Activated T-cell treated with anti-CD3 and anti-CD28 coated beads, Interleukin-2, amount 50 U/mL, for 24 hours (primary cell): ENCODE data around the gene ANO10.
A peak's percentile ranks its signal among the peaks of the same experiment; 100 is the strongest.

Experiments used
- DNase-seq: peaks from one replicate; pipeline ENCODE4 v3.0.0-alpha.2; 2020
- H3K27ac Mint-ChIP-seq: 2 replicates; pipeline ENCODE4 v1.8.0; 2020; ENCODE audit warnings: mild to moderate bottlenecking, mixed read lengths
- H3K27me3 Mint-ChIP-seq: 2 replicates; pipeline ENCODE4 v1.8.0; 2020; ENCODE audit warnings: mixed read lengths
- H3K36me3 Mint-ChIP-seq: 2 replicates; pipeline ENCODE4 v1.8.0; 2020; ENCODE audit warnings: low read depth, mixed read lengths
- H3K4me1 Mint-ChIP-seq: 2 replicates; pipeline ENCODE4 v1.8.0; 2020; ENCODE audit warnings: low read depth, mixed read lengths
- H3K4me3 Mint-ChIP-seq: 2 replicates; pipeline ENCODE4 v1.8.0; 2020; ENCODE audit warnings: mild to moderate bottlenecking, moderate library complexity, mixed read lengths
- H3K9me3 Mint-ChIP-seq: 2 replicates; pipeline ENCODE4 v1.8.0; 2020; ENCODE audit warnings: mixed read lengths

ANO10 gene

DNA sequence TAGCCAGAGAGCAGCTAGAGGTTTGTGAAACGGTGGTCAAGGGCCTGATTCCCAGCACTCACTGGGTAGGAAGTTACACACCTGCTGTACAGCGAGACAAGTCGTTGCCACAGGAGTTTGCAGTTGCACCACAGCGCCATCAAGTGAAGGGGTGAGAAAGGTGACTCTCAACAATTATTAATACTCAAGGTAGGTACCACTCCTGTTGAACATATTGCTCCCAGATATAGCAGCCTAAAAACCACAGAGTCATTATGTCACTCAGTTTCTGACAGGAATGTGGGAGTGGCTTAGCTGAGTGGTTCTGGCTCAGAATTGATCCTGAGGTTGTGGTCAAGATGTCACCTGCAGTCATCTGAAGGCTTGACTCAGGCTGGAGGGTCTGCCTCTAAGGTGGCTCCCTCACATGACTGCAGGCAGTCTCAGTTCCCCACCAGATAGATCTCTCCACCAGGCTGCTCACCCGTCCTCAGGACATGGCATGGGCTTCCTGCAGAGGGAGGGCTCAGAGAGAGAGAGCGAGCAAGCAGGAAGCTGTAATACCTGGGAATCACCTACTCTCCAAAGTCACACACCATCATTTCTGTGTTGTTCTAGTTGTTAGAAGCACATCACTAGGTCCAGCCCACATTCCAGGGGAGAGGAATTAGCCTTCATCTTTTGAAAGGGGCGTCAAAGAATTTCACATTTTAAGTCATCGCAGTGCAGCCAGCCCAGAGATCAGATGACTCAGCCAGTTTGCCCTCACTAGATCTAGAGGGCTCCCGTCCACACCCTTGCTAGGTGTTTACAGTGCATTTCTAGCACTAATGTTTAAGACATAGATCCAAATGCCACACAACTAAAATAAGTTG lies 17.0 kb upstream of the ANO10 start:
- H3K4me1 Mint-ChIP-seq = peaks cover 8% of the 10 kb centered on the region
- H3K27me3 Mint-ChIP-seq = peaks cover 3% of the 10 kb centered on the region
- no peak overlapping the region for H3K27ac Mint-ChIP-seq
- no peak overlapping the region for H3K4me3 Mint-ChIP-seq
- peak; percentile 44 for DNase-seq
- no peaks in the 10 kb centered on the region for H3K9me3 Mint-ChIP-seq
- no peaks in the 10 kb centered on the region for H3K36me3 Mint-ChIP-seq

DNA sequence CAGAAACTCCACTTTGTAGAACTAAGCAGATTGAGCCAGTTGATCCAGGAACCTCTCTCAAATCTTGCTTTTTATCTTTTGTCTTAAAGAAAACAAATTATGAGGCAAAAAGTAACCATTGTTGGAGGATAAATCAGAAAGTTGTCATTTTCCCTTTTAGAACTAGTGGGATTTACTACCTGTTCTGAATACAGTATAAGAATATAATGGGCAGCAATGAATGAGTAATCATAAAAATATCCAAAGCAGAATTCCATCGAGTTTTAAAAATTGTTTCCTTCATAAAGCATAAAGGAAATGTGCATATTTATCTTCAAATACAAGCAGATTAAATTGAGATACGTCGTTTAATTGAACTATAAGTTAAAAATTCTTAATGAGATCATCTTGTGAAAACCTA lies 15.9 kb upstream of the ANO10 start:
- Mint-ChIP-seq H3K4me3 (no peak overlapping the region), H3K4me1 (peaks cover 8% of the 10 kb centered on the region), H3K36me3 (no peaks in the 10 kb centered on the region), H3K27me3 (peaks cover 3% of the 10 kb centered on the region), H3K27ac (no peak overlapping the region), H3K9me3 (no peaks in the 10 kb centered on the region)
- no peak for DNase-seq

DNA sequence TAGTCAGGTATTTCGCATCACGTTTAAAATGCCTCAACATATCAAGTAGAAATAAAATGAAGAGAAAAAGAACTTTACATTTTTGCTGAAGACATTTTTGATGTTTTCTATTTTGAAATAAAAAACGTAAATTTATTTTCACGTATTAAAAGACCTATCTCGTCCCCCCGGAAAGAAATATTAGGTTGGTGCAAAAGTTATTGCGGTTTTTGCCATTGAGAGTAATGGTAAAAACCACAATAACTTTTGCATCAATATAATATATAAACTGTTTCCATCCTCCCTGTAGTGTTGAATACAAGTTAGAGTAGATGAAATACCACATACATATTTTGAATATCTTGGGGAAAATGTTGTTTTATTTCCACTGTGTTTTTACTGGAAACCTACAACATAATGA lies 11.2 kb upstream of the ANO10 start:
- Mint-ChIP-seq H3K4me1 (peaks cover 17% of the 10 kb centered on the region), H3K27ac (no peak overlapping the region), H3K9me3 (peaks cover 4% of the 10 kb centered on the region), H3K36me3 (no peaks in the 10 kb centered on the region), H3K4me3 (no peak overlapping the region), H3K27me3 (peaks cover 17% of the 10 kb centered on the region)
- DNase-seq = no peak

GRCh38 chr3:43632269-43632733 lies 10.5 kb upstream of the ANO10 start:
- peaks cover 17% of the 10 kb centered on the region for H3K27me3 Mint-ChIP-seq
- no peaks in the 10 kb centered on the region for H3K36me3 Mint-ChIP-seq
- H3K4me3 Mint-ChIP-seq = no peak overlapping the region
- H3K27ac Mint-ChIP-seq = no peak overlapping the region
- H3K9me3 Mint-ChIP-seq = peaks cover 4% of the 10 kb centered on the region
- peaks cover 20% of the 10 kb centered on the region for H3K4me1 Mint-ChIP-seq
- no peak for DNase-seq

DNA sequence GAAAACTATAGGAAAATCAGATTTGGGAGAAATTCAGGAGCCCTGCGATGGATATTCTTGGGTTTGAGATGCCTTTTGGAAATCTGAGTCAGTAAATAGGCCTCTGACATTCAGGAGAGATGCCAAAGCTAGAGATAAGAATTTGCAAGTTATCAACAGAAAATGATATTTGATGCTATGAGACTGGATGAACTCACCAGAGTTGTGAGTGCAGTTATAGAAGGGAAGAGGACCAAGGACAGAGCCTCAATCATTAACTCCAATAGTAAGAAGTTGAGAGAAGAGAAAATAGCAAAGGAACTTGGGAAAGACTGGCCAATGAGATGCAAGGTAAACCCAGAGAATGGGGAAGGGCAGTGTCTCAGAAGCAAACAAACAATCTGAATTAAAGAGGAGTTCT lies 7.9 kb upstream of the ANO10 start:
- no peak overlapping the region for H3K27ac Mint-ChIP-seq
- H3K4me3 Mint-ChIP-seq = no peak overlapping the region
- DNase-seq = no peak
- peaks cover 27% of the 10 kb centered on the region for H3K4me1 Mint-ChIP-seq
- H3K36me3 Mint-ChIP-seq = no peaks in the 10 kb centered on the region
- peaks cover 4% of the 10 kb centered on the region for H3K9me3 Mint-ChIP-seq
- peaks cover 17% of the 10 kb centered on the region for H3K27me3 Mint-ChIP-seq

GRCh38 chr3:43629257-43629656 lies 7.4 kb upstream of the ANO10 start:
- H3K27ac Mint-ChIP-seq = peak overlapping the region; percentile 59
- no peak for DNase-seq

DNA sequence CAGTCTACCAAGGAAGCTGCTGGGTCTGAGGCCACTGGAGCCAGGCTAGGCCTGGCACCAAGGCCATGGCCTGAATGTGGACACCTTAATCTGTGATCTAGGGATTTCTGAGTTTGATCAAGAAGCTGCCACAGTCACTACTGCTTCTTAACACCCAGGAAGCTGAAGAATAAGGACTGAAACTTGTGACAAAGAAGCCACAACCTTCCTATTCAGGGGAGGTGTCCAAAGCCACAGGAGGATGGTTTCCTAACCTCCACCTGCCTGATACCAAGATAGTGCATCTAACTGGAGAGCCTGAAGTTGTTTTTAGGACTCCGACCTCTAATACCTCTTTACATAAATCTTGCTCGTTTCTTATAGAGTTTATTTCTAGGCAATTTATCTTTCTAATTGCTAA lies 5.5 kb upstream of the ANO10 start:
- Mint-ChIP-seq H3K36me3 (no peaks in the 10 kb centered on the region), H3K27me3 (peaks cover 17% of the 10 kb centered on the region), H3K4me3 (no peak overlapping the region), H3K27ac (peak overlapping the region; percentile 15), H3K9me3 (peaks cover 4% of the 10 kb centered on the region), H3K4me1 (peaks cover 34% of the 10 kb centered on the region)
- DNase-seq = no peak

More at GRCh38 chr3:43629257-43629656, 7.4 kb upstream of the ANO10 start:
- no peak overlapping the region for H3K4me3 Mint-ChIP-seq
- no peaks in the 10 kb centered on the region for H3K36me3 Mint-ChIP-seq
- H3K27me3 Mint-ChIP-seq = peaks cover 17% of the 10 kb centered on the region
- peaks cover 27% of the 10 kb centered on the region for H3K4me1 Mint-ChIP-seq
- peaks cover 4% of the 10 kb centered on the region for H3K9me3 Mint-ChIP-seq

DNA sequence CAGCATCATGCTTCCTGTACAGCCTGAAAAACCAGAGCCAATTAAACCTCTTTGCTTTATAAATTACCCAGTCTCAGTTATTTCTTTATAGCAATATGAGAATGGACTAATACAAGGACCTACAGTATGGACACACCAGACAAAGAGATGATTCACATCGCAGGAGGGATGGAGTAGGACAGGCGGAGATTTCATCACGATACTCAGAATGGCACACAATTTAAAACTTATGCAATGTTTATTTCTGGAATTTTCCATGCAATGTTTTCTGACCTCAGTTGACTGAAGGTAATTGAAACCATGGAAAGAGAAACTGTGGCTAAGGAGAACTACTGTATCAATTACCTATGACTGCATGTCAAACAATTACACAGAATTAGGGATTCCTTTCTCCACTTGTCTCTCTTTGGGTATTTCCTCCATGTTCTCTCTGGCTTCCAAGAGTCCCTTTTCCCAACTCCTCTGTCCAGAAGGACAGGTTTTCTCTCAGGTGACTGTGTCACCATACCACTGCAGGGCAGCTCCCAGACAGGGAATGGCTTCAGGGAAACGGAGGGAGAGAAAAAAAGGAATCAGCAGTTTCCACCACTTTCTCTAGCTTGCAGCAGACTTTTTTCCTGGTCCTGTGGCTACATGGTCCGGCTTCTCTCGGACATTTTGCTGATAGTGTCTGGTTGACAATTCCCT lies 3.0 kb upstream of the ANO10 start:
- no peak overlapping the region for H3K27ac Mint-ChIP-seq
- DNase-seq = no peak
- H3K4me3 Mint-ChIP-seq = no peak overlapping the region
- H3K4me1 Mint-ChIP-seq = peaks cover 39% of the 10 kb centered on the region
- H3K36me3 Mint-ChIP-seq = no peaks in the 10 kb centered on the region
- H3K9me3 Mint-ChIP-seq = peaks cover 4% of the 10 kb centered on the region
- peaks cover 5% of the 10 kb centered on the region for H3K27me3 Mint-ChIP-seq

DNA sequence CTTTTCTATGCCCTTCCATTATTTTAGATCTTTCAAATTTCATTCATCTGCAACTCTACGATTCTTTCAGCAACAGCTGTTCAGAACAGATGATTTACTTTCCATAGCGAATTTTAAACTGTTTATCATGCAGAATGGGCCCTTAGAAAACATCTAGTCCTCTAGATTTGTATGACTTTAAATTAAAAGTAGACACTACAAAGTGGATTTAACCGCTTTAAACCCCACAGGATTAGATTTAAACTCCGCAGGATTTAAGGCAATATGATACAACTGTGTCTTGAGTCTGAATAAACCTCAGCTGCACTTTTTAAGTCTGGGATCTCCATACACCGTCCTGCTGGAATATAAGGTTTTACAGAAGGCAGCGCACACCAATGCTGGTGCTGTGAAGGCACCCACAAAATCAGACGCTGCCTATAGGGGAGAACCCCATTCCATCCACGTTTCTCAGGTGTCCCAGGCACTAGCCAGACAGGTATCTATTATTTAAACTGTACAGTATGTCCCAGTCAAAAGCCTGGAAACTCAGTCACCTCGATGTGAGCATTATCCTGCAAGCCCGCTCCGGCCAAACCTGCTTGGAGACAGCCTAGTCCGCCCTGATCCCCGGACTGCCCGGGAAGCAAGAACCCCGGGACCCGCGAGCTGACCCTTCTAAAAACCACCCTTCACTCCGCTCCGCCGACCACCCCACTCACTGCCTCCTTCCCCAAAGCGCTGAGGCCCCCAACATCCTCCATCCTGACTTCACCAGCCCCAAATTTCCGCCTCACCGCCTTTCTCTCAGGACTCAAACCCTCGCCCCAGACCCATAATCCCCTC lies 768 bp downstream of the ANO10 start:
- H3K27ac Mint-ChIP-seq = peak overlapping the region; percentile 49
- no peak for DNase-seq
- no peaks in the 10 kb centered on the region for H3K36me3 Mint-ChIP-seq
- no peaks in the 10 kb centered on the region for H3K27me3 Mint-ChIP-seq
- H3K4me3 Mint-ChIP-seq = peak overlapping the region; percentile 88
- peaks cover 18% of the 10 kb centered on the region for H3K4me1 Mint-ChIP-seq
- no peaks in the 10 kb centered on the region for H3K9me3 Mint-ChIP-seq

DNA sequence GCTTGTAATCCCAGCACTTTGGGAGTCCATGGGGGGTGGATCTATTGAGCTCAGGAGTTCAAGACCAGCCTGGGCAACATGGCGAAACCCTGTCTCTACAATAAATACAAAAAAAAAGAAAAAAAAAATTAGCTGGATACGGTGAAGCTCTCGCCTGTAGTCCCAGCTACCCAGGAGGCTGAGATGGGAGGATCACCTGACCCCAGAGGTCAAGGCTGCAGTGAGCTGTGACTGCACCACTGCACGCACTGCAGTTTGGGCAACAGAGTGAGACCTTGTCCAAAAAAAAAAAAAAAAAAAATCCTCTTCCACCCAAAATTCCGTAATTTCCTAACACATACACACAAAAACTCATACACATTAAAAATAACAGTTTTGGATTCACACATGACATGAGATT lies 2.2 kb downstream of the ANO10 start:
- Mint-ChIP-seq H3K4me3 (no peak overlapping the region), H3K27me3 (no peaks in the 10 kb centered on the region), H3K9me3 (no peaks in the 10 kb centered on the region), H3K4me1 (peaks cover 18% of the 10 kb centered on the region), H3K36me3 (no peaks in the 10 kb centered on the region), H3K27ac (no peak overlapping the region)
- DNase-seq = no peak

- H3K9me3 Mint-ChIP-seq = no peaks in the 10 kb centered on the region
- H3K4me1 Mint-ChIP-seq = peaks cover 18% of the 10 kb centered on the region
- H3K36me3 Mint-ChIP-seq = no peaks in the 10 kb centered on the region
- no peak overlapping the region for H3K4me3 Mint-ChIP-seq
- no peak for DNase-seq
- H3K27ac Mint-ChIP-seq = no peak overlapping the region
- H3K27me3 Mint-ChIP-seq = no peaks in the 10 kb centered on the region
Measured at GRCh38 chr3:43618142-43618541, 3.7 kb downstream of the ANO10 start.

DNA sequence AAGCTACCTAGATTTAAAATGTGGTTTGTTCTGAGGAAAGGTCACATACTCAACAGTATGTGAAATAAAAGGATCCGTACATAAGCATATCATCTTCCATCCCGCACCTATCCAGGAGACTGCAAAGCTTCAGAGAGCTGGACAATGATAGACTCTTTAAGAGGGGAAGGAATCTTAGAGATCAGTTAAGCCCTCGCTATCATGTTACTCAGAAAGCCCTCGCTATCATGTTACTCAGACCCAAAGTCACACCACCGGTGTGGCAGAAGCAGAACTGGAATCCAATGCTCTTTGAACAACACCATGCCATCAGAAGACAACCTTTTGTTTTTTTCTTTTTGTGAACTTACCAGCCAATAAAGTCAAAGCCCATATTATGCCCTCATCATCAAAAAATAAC lies 5.8 kb downstream of the ANO10 start:
- DNase-seq = no peak
- Mint-ChIP-seq H3K4me1 (peaks cover 4% of the 10 kb centered on the region), H3K27me3 (no peaks in the 10 kb centered on the region), H3K27ac (no peak overlapping the region), H3K4me3 (no peak overlapping the region), H3K9me3 (no peaks in the 10 kb centered on the region), H3K36me3 (no peaks in the 10 kb centered on the region)

DNA sequence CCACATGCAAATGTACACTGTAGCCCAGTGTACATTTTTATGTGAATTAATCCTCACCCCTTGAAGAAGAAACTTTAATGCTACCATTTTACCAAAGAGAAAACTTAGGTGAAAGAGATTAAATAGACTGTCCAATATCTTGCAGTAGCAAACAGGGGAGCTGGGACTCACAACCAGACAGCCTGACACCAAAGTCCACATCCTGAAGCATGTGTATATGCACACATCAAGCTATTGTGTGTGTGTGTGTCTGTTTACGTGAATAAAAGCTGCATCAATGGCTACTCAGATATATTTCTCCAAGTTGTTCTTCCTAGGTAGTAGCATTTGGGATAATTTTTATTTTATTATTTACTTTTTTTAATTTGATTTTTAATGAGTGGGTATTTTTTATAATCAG lies 6.7 kb downstream of the ANO10 start:
- no peak overlapping the region for H3K4me3 Mint-ChIP-seq
- H3K27ac Mint-ChIP-seq = no peak overlapping the region
- no peak for DNase-seq
- H3K9me3 Mint-ChIP-seq = no peaks in the 10 kb centered on the region
- no peaks in the 10 kb centered on the region for H3K36me3 Mint-ChIP-seq
- H3K27me3 Mint-ChIP-seq = no peaks in the 10 kb centered on the region
- no peaks in the 10 kb centered on the region for H3K4me1 Mint-ChIP-seq

DNA sequence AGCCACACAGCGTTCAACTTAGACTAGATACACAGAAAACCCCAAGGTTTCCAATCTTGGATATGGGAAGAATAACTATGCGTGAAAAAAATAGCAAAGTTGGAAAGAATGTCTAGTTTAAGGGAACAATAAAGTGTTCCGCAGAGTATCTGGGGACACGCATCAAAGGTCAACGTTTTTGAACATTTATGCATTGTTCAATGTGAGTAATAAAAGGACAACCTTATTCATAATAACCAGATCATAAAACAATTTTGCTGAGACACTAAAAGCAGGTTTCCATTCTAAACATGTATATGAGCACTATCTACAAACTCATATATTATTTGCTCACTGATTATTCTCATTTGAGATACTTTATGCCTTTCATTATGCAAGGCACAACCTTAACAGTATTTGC lies 7.8 kb downstream of the ANO10 start:
- H3K4me3 Mint-ChIP-seq = no peak overlapping the region

More for the DNA sequence above, 7.8 kb downstream of the ANO10 start:
- DNase-seq = no peak
- no peaks in the 10 kb centered on the region for H3K9me3 Mint-ChIP-seq
- H3K4me1 Mint-ChIP-seq = no peaks in the 10 kb centered on the region
- no peaks in the 10 kb centered on the region for H3K36me3 Mint-ChIP-seq
- H3K27me3 Mint-ChIP-seq = no peaks in the 10 kb centered on the region
- no peak overlapping the region for H3K27ac Mint-ChIP-seq
